H9 (cell line): ENCODE results near the gene INTS15. TPM values are rescaled to one million over a fixed set of nuclear protein-coding genes. Genes with fewer than 3 reads are reported as not detected.
"Not testable (repeated sequence)": the region's sequence is repeated elsewhere in the genome, so short reads cannot be mapped to it uniquely, and the experiment has no call there.

Experiments used
- DNase-seq: peaks from one replicate; pipeline ENCODE4 v3.0.0-alpha.2; 2017
- H2AFZ ChIP-seq: one replicate; pipeline ENCODE4 v1.6.1; 2013; ENCODE audit warnings: mild to moderate bottlenecking, low read length, control low read depth, moderate library complexity
- H2AK5ac ChIP-seq: 2 replicates; pipeline ENCODE4 v1.6.1; 2013; ENCODE audit warnings: low read length, control low read depth, mixed read lengths; ENCODE audit not compliant: insufficient read length
- H2BK120ac ChIP-seq: one replicate; pipeline ENCODE4 v1.6.1; 2013; ENCODE audit warnings: low read depth, mild to moderate bottlenecking, low read length, control low read depth, inconsistent platforms; ENCODE audit not compliant: poor library complexity, severe bottlenecking
- H2BK12ac ChIP-seq: 2 replicates; pipeline ENCODE4 v1.6.1; 2013; ENCODE audit warnings: low read length, control low read depth, mixed read lengths, low read depth; ENCODE audit not compliant: insufficient read length
- H2BK15ac ChIP-seq: 2 replicates; pipeline ENCODE4 v1.6.1; 2013; ENCODE audit warnings: low read depth, low read length, control low read depth
- H2BK20ac ChIP-seq: one replicate; pipeline ENCODE4 v1.6.1; 2013; ENCODE audit warnings: low read depth, mild to moderate bottlenecking, low read length, control low read depth, inconsistent platforms; ENCODE audit not compliant: poor library complexity, severe bottlenecking
- H2BK5ac ChIP-seq: 2 replicates; pipeline ENCODE4 v1.6.1; 2013; ENCODE audit warnings: low read length, control low read depth, mixed read lengths; ENCODE audit not compliant: insufficient read length
- H3K14ac ChIP-seq: 2 replicates; pipeline ENCODE4 v1.6.1; 2013; ENCODE audit warnings: low read length, control low read depth; ENCODE audit not compliant: insufficient read depth
- H3K18ac ChIP-seq: 2 replicates; pipeline ENCODE4 v1.6.1; 2013; ENCODE audit warnings: low read depth, mild to moderate bottlenecking, mixed read lengths, low read length, control low read depth; ENCODE audit not compliant: insufficient read length
- H3K23ac ChIP-seq: 2 replicates; pipeline ENCODE4 v1.6.1; 2013; ENCODE audit warnings: low read length, control low read depth, mixed read lengths, low read depth; ENCODE audit not compliant: insufficient read length
- H3K23me2 ChIP-seq: 2 replicates; pipeline ENCODE4 v1.6.1; 2013; ENCODE audit warnings: low read depth, mild to moderate bottlenecking, mixed read lengths, low read length, control low read depth; ENCODE audit not compliant: insufficient read length, poor library complexity, severe bottlenecking
- H3K27ac ChIP-seq: 2 replicates; pipeline ENCODE4 v1.5.1; 2013; ENCODE audit warnings: low read length, control low read depth, mixed read lengths, low read depth; ENCODE audit not compliant: insufficient read length
- H3K27me3 ChIP-seq: 2 replicates; pipeline ENCODE4 v1.6.1; 2013; ENCODE audit warnings: low read length, control low read depth, inconsistent platforms; ENCODE audit not compliant: insufficient read depth
- H3K4ac ChIP-seq: 2 replicates; pipeline ENCODE4 v1.6.1; 2013; ENCODE audit warnings: low read depth, mild to moderate bottlenecking, control low read depth, inconsistent platforms, low read length, moderate library complexity
- H3K4me1 ChIP-seq: 2 replicates; pipeline ENCODE4 v1.6.1; 2013; ENCODE audit warnings: low read length, control low read depth, inconsistent platforms; ENCODE audit not compliant: insufficient read depth
- H3K4me2 ChIP-seq: 2 replicates; pipeline ENCODE4 v1.6.1; 2013; ENCODE audit warnings: low read length, control low read depth, mixed read lengths; ENCODE audit not compliant: insufficient read length, insufficient read depth
- H3K56ac ChIP-seq: 2 replicates; pipeline ENCODE4 v1.6.1; 2013; ENCODE audit warnings: low read depth, mild to moderate bottlenecking, mixed read lengths, low read length, control low read depth; ENCODE audit not compliant: insufficient read length
- H3K79me1 ChIP-seq: 2 replicates; pipeline ENCODE4 v1.6.1; 2013; ENCODE audit warnings: low read depth, mild to moderate bottlenecking, moderate library complexity, low read length, control low read depth, inconsistent platforms; ENCODE audit not compliant: insufficient read depth, poor library complexity, severe bottlenecking
- H3K79me2 ChIP-seq: 2 replicates; pipeline ENCODE4 v1.6.1; 2013; ENCODE audit warnings: low read length, control low read depth, inconsistent platforms; ENCODE audit not compliant: insufficient read depth
- H3K9ac ChIP-seq: 2 replicates; pipeline ENCODE4 v1.6.1; 2013; ENCODE audit warnings: low read length, control low read depth, mixed read lengths; ENCODE audit not compliant: insufficient read length; ENCODE audit errors: extremely low read depth
- H3K9me3 ChIP-seq: one replicate; pipeline ENCODE4 v1.6.1; 2013; ENCODE audit warnings: low read depth, low read length, inconsistent platforms; ENCODE audit not compliant: control insufficient read depth
- H3T11ph ChIP-seq: one replicate; pipeline ENCODE4 v1.6.1; 2013; ENCODE audit warnings: mild to moderate bottlenecking, low read length, control low read depth, inconsistent platforms
- H4K20me1 ChIP-seq: one replicate; pipeline ENCODE4 v1.6.1; 2013; ENCODE audit not compliant: control insufficient read depth, insufficient read length, insufficient read depth
- H4K5ac ChIP-seq: 2 replicates; pipeline ENCODE4 v1.6.1; 2013; ENCODE audit warnings: low read depth, mild to moderate bottlenecking, mixed read lengths, low read length, control low read depth; ENCODE audit not compliant: insufficient read length
- H4K8ac ChIP-seq: replicated peaks from 2 replicates; pipeline ENCODE4 v1.6.1; 2013; ENCODE audit warnings: low read length, control low read depth, mixed read lengths, low read depth; ENCODE audit not compliant: insufficient read length
- H4K91ac ChIP-seq: 2 replicates; pipeline ENCODE4 v1.6.1; 2013; ENCODE audit warnings: low read depth, mild to moderate bottlenecking, moderate library complexity, mixed read lengths, low read length, control low read depth; ENCODE audit not compliant: insufficient read length
- H3K27ac Mint-ChIP-seq, 3 experiments: 2 replicates in 2 of 3; 3 replicates in 1 of 3; pipeline ENCODE4 v1.8.0; 2020 to 2021; ENCODE audit warnings: mixed read lengths in 3 of 3, mild to moderate bottlenecking in 1 of 3, moderate library complexity in 1 of 3
- H3K27me3 Mint-ChIP-seq: 2 replicates; pipeline ENCODE4 v1.8.0; 2021; ENCODE audit warnings: low read depth, mild to moderate bottlenecking, moderate library complexity, mixed read lengths
- H3K36me3 Mint-ChIP-seq, 3 experiments: 2 replicates in 2 of 3; 3 replicates in 1 of 3; pipeline ENCODE4 v1.8.0; 2020 to 2021; ENCODE audit warnings: low read depth in 3 of 3, mixed read lengths in 3 of 3; ENCODE audit not compliant: insufficient read depth in 1 of 3
- H3K4me1 Mint-ChIP-seq, 2 experiments: 2 replicates each; pipeline ENCODE4 v1.8.0; 2020; ENCODE audit warnings: mixed read lengths in 2 of 2
- H3K4me3 Mint-ChIP-seq, 2 experiments: 2 replicates in 1 of 2; 3 replicates in 1 of 2; pipeline ENCODE4 v1.8.0; 2020 to 2021; ENCODE audit warnings: mild to moderate bottlenecking in 2 of 2, mixed read lengths in 2 of 2, moderate library complexity in 1 of 2
- H3K9me3 Mint-ChIP-seq, 2 experiments: 2 replicates in 1 of 2; 3 replicates in 1 of 2; pipeline ENCODE4 v1.8.0; 2020; ENCODE audit warnings: mild to moderate bottlenecking in 2 of 2, mixed read lengths in 2 of 2, moderate library complexity in 1 of 2
- WGBS: extraction: QIAGEN DNeasy Blood & Tissue Kit; methylation state at CpG from one replicate; pipeline ENCODE4 v1.1.7; 2013; ENCODE audit warnings: missing lambda C conversion rate, low lambda C conversion rate, mixed read lengths; ENCODE audit not compliant: insufficient read length; ENCODE audit errors: extremely low coverage; 5-methylcytosine and 5-hydroxymethylcytosine counted together
- total RNA-seq: library from RNA; stranded (reverse); gene quantifications from 2 replicates; pipeline ENCODE4 v1.2.1, GENCODE V29; 2021
- TF ChIP-seq, protein P1 (sequence below): fragments of 200-600 bp; sonication (generic); conservative IDR thresholded peaks from 3 replicates; pipeline ENCODE4 v1.8.0; 2021; ENCODE audit warnings: antibody characterized with exemption, mild to moderate bottlenecking

INTS15 gene
- total RNA-seq, 1 experiment from 2014 or later = 42.9 TPM

DNA sequence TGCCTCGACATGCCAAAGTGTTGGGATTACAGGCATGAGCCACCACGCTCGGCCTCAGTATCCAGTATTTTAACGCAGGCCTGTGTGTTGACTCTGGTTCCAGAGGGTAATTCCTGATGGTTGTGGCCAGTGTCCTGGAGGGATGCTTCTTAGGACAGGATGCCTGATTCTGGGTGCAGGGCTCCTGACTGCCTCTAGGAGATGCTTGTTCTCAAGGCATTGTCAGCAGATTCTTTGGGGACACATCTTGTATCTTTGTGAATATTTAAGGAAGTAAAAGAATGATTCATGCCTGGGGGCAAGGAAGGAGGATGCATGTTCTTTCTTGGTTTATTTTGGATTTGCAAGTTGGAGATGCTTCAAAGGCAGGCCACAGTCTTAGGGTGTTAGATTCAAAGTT is 10.4 kb upstream of the INTS15 start:
- H3K4me2 ChIP-seq = no peak overlapping the region
- no CpG with 5 or more reads among the region's 4 CpGs for WGBS
- TF ChIP-seq, protein P1, sequence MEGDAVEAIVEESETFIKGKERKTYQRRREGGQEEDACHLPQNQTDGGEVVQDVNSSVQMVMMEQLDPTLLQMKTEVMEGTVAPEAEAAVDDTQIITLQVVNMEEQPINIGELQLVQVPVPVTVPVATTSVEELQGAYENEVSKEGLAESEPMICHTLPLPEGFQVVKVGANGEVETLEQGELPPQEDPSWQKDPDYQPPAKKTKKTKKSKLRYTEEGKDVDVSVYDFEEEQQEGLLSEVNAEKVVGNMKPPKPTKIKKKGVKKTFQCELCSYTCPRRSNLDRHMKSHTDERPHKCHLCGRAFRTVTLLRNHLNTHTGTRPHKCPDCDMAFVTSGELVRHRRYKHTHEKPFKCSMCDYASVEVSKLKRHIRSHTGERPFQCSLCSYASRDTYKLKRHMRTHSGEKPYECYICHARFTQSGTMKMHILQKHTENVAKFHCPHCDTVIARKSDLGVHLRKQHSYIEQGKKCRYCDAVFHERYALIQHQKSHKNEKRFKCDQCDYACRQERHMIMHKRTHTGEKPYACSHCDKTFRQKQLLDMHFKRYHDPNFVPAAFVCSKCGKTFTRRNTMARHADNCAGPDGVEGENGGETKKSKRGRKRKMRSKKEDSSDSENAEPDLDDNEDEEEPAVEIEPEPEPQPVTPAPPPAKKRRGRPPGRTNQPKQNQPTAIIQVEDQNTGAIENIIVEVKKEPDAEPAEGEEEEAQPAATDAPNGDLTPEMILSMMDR = peak; percentile 52
- Mint-ChIP-seq H3K4me1 (peaks cover 0 to 2% of the 10 kb centered on the region in 2 experiments; a peak in 1 of 4 replicates), H3K4me3 (peak overlapping the region; percentile 19 to 31; a peak in 2 of 5 replicates), H3K27ac (peak overlapping the region in 2 of 3 experiments; percentile 2 to 83; a peak in 1 of 7 replicates), H3K36me3 (peaks cover 14 to 49% (median 45%) of the 10 kb centered on the region in 3 experiments; a peak in 6 of 7 replicates), H3K27me3 (no peaks in the 10 kb centered on the region), H3K9me3 (no peaks in the 10 kb centered on the region)
- H3K56ac ChIP-seq = no peak overlapping the region
- no peak overlapping the region for H2BK12ac ChIP-seq
- H2BK5ac ChIP-seq = no peak overlapping the region
- peak; percentile 43 for DNase-seq
- no peak overlapping the region for H4K5ac ChIP-seq
- H3K27ac ChIP-seq = no peak overlapping the region
- no peaks in the 10 kb centered on the region for H3K4me1 ChIP-seq
- H4K91ac ChIP-seq = no peak overlapping the region
- no peak overlapping the region for H3K23ac ChIP-seq
- no peaks in the 10 kb centered on the region for H3K9me3 ChIP-seq
- H3K79me1 ChIP-seq = no peaks in the 10 kb centered on the region
- no peak overlapping the region for H2BK20ac ChIP-seq
- no peak overlapping the region for H3K4ac ChIP-seq
- H2AFZ ChIP-seq = no peak overlapping the region
- no peak overlapping the region for H2AK5ac ChIP-seq
- H3K14ac ChIP-seq = no peak overlapping the region
- no peak overlapping the region for H2BK120ac ChIP-seq
- H4K8ac ChIP-seq = no peak overlapping the region
- no peak overlapping the region for H3K9ac ChIP-seq
- H4K20me1 ChIP-seq = no peaks in the 10 kb centered on the region
- H2BK15ac ChIP-seq = no peak overlapping the region
- H3K27me3 ChIP-seq = no peaks in the 10 kb centered on the region
- H3K79me2 ChIP-seq = no peaks in the 10 kb centered on the region
- H3K18ac ChIP-seq = no peak overlapping the region
- H3T11ph ChIP-seq = no peak overlapping the region
- no peaks in the 10 kb centered on the region for H3K23me2 ChIP-seq

DNA sequence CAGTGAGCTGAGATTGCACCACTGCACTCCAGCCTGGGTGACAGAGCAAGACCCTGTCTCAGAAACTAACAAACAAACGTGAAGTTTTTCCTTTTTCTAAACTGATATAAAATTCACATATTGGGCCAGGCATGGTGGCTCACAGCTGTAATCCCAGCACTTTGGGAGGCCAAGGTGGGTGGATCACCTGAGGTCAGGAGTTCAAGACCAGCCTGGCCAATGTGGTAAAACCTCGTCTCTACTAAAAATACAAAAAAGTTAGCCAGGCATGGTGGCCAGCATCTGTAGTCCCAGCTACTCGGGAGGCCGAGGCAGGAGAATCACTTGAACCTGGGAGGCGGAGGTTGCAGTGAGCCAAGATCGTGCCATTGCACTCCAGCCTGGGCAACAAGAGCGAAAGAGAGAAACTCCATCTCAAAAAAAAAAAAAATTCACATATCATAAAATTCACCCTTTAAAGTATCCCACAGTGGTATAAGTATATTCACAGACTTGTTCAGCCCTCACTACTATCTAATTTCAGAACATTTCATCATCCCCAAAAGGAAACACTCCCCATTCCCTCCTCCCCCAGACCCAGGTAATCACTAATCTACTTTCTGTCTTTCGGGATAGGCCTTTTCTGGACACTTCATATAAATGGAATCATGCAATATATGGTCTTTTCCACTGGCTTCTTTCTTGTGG is 3.9 kb upstream of the INTS15 start:
- H2AK5ac ChIP-seq, H3K9me3 ChIP-seq, H4K20me1 ChIP-seq, H2AFZ ChIP-seq, H3K56ac ChIP-seq, H2BK15ac ChIP-seq, H3K4me3 Mint-ChIP-seq, H3K4me1 Mint-ChIP-seq, H4K8ac ChIP-seq, H3K27me3 Mint-ChIP-seq, H3K27ac Mint-ChIP-seq, H3K79me2 ChIP-seq, H3T11ph ChIP-seq, H2BK20ac ChIP-seq, H2BK5ac ChIP-seq, H3K9ac ChIP-seq, H3K27ac ChIP-seq, H3K23ac ChIP-seq, DNase-seq, H3K79me1 ChIP-seq, H3K23me2 ChIP-seq, H3K9me3 Mint-ChIP-seq, H4K91ac ChIP-seq, H3K4ac ChIP-seq, H2BK12ac ChIP-seq, H3K14ac ChIP-seq, H2BK120ac ChIP-seq, H3K18ac ChIP-seq, H3K4me2 ChIP-seq, H3K27me3 ChIP-seq, H4K5ac ChIP-seq, H3K4me1 ChIP-seq: not testable (repeated sequence)
- H3K36me3 Mint-ChIP-seq = peaks cover 25 to 77% (median 68%) of the 10 kb centered on the region in 3 experiments
- no CpG with 5 or more reads among the region's 8 CpGs for WGBS
